A673 (cell line): ENCODE data around the gene CDH26. TPM values are rescaled to one million over a fixed set of nuclear protein-coding genes. Genes with fewer than 3 reads are reported as not detected.

ENCODE experiments used
- BruUV-seq: library from RNA; stranded (reverse); fragments of 400-500 nt; replicated peaks from 2 replicates; lab custom pipeline; 2021; lab: Mats Ljungman, UMichigan
- CTCF ChIA-PET: fragments of 300-600 bp; sonication (Branson Sonifier 250); formaldehyde crosslinking; loops from one replicate; lab custom pipeline; 2022; ENCODE audit warnings: antibody characterized with exemption; lab: Charles Lee
- POLR2A ChIA-PET: fragments of 300-600 bp; sonication (Branson Sonifier 250); formaldehyde crosslinking; loops from one replicate; lab custom pipeline; 2022; ENCODE audit warnings: antibody characterized with exemption; ENCODE audit not compliant: low non-redundant PET; lab: Charles Lee
- DNase-seq: peaks from one replicate; pipeline ENCODE4 v3.0.0-alpha.2; 2015; ENCODE audit warnings: low spot score
- H3K27ac ChIP-seq: fragments of 200-600 bp; sonication (generic); 2 replicates; pipeline ENCODE4 v1.5.1; 2016; ENCODE audit warnings: mixed run types, low read depth, mild to moderate bottlenecking, mixed read lengths, antibody characterized with exemption, low read length; ENCODE audit not compliant: poor library complexity, severe bottlenecking
- H3K27me3 ChIP-seq: fragments of 200-600 bp; sonication (generic); replicated peaks from 2 replicates; pipeline ENCODE4 v1.6.1; 2017; ENCODE audit warnings: mixed run types, low read depth, mild to moderate bottlenecking, mixed read lengths, antibody characterized with exemption, low read length; ENCODE audit not compliant: insufficient read depth, poor library complexity
- H3K36me3 ChIP-seq: fragments of 200-600 bp; sonication (generic); 2 replicates; pipeline ENCODE4 v1.6.1; 2016; ENCODE audit warnings: mixed run types, mild to moderate bottlenecking, mixed read lengths, antibody characterized with exemption, low read length; ENCODE audit not compliant: insufficient read depth, poor library complexity, severe bottlenecking
- H3K4me1 ChIP-seq: fragments of 200-600 bp; sonication (generic); 2 replicates; pipeline ENCODE4 v1.6.1; 2017; ENCODE audit warnings: mixed run types, mild to moderate bottlenecking, mixed read lengths, antibody characterized with exemption, low read length; ENCODE audit not compliant: insufficient read depth, poor library complexity, severe bottlenecking
- H3K4me3 ChIP-seq: fragments of 200-600 bp; sonication (generic); 2 replicates; pipeline ENCODE4 v1.5.1; 2016; ENCODE audit warnings: low read depth, mixed run types, mild to moderate bottlenecking, mixed read lengths, low read length; ENCODE audit not compliant: poor library complexity, severe bottlenecking
- H3K9me3 ChIP-seq: fragments of 200-600 bp; sonication (generic); 2 replicates; pipeline ENCODE4 v1.6.1; 2016; ENCODE audit warnings: mixed run types, low read depth, mild to moderate bottlenecking, mixed read lengths, antibody characterized with exemption, low read length; ENCODE audit not compliant: poor library complexity, severe bottlenecking
- CTCF ChIP-seq: fragments of 300-800, 200-600 bp; sonication (generic); conservative IDR thresholded peaks from 2 replicates; pipeline ENCODE4 v1.5.1; 2017; ENCODE audit warnings: low read depth, mild to moderate bottlenecking, antibody characterized with exemption, low read length, moderate library complexity, mixed read lengths
- EZH2 ChIP-seq: fragments of 200-600 bp; sonication (generic); IDR thresholded peaks from 2 replicates; pipeline ENCODE4 v1.6.1; 2017; ENCODE audit warnings: borderline replicate concordance, low read depth, mild to moderate bottlenecking, mixed read lengths, antibody characterized with exemption, low read length; ENCODE audit not compliant: poor library complexity, severe bottlenecking
- intact Hi-C: fragments of 100-400 bp; cut with micrococcal nuclease; formaldehyde crosslinking; loops from one replicate; pipeline ENCODE4 v1.10.0; 2022; ENCODE audit not compliant: unreplicated experiment
- total RNA-seq: library from RNA; stranded (reverse); gene quantifications from 2 replicates; pipeline ENCODE4 v1.2.3, GENCODE V29; 2021

Gene CDH26
- total RNA-seq, 1 experiment from 2014 or later = 0.58 TPM

- TF ChIP-seq EZH2 (no peak), CTCF (no peak)
- Histone ChIP-seq H3K36me3 (no peaks in the 10 kb centered on the region), H3K9me3 (no peaks in the 10 kb centered on the region), H3K4me3 (no peak overlapping the region), H3K27ac (no peak overlapping the region), H3K27me3 (no peaks in the 10 kb centered on the region), H3K4me1 (peaks cover 4% of the 10 kb centered on the region)
- intact Hi-C loops = no loop called here
- CTCF ChIA-PET = no interaction called here
- BruUV-seq = no TSS peak
- POLR2A ChIA-PET = no interaction called here
- DNase-seq = no peak
Measured at GRCh38 chr20:59932616-59933295, 25.5 kb upstream of the CDH26 start.

GRCh38 chr20:59933296-59933848 lies 24.9 kb upstream of the CDH26 start, which contains the start of gene SYCP2:
Gene SYCP2, minus strand, starts transcription at chr20:59933637. Its CDS starts 11,224 bp downstream, at chr20:59922413.
- ChIA-PET CTCF (interaction anchor here (0.5 kb wide), 1 partner anchor 177 kb away, joined by 7 read pairs; no protein-coding TSS in a partner anchor), POLR2A (no interaction called here)
- H3K27ac ChIP-seq = no peak within 1 kb of the TSS
- TF ChIP-seq EZH2 (no peak), CTCF (no peak)
- no peaks in the 10 kb centered on the region for H3K9me3 ChIP-seq
- no peaks in the 10 kb centered on the region for H3K27me3 ChIP-seq
- no TSS peak for BruUV-seq
- peaks cover 10% of the 10 kb centered on the region for H3K4me1 ChIP-seq
- no peaks in the 10 kb centered on the region for H3K36me3 ChIP-seq
- DNase-seq = no peak
- no peak within 1 kb of the TSS for H3K4me3 ChIP-seq
- intact Hi-C loops = no loop called here

- BruUV-seq = no TSS peak
- Histone ChIP-seq H3K27me3 (no peaks in the 10 kb centered on the region), H3K9me3 (no peaks in the 10 kb centered on the region), H3K27ac (no peak overlapping the region), H3K36me3 (no peaks in the 10 kb centered on the region), H3K4me1 (peaks cover 12% of the 10 kb centered on the region), H3K4me3 (no peak overlapping the region)
- peak; percentile 9 for DNase-seq
- TF ChIP-seq CTCF = peak; percentile 49
- no peak for TF ChIP-seq EZH2
- intact Hi-C loops = no loop called here
- ChIA-PET POLR2A (no interaction called here), CTCF (interaction anchor here (0.5 kb wide), 1 partner anchor 177 kb away, joined by 7 read pairs; no protein-coding TSS in a partner anchor)
Measured at GRCh38 chr20:59933849-59934585, 24.2 kb upstream of the CDH26 start.
